K562 (cell line): Measurements from ENCODE around the gene ELAC1. TPM values are rescaled to one million over a fixed set of nuclear protein-coding genes. Genes with fewer than 3 reads are reported as not detected.

Experiments
- ATAC-seq: fragments of 200-7000 bp; cut with Tn5 transposase; 3 replicates; pipeline ENCODE4 v1.9.1; 2020; ENCODE audit warnings: moderate library complexity
- BruUV-seq: library from RNA; stranded (reverse); fragments of 400-500 nt; replicated peaks from 2 replicates; lab custom pipeline; 2021; lab: Mats Ljungman, UMichigan
- CTCF ChIA-PET: fragments of 300-600 bp; formaldehyde crosslinking; extraction: SDS; loops from one replicate; lab custom pipeline; 2021; ENCODE audit warnings: low intra/inter-chr PET ratio; lab: Yijun Ruan, JAX
- POLR2A ChIA-PET: fragments of 300-600, 350-650 bp; sonication (Branson Sonifier 250); formaldehyde crosslinking; extraction: SDS; loops from one replicate; lab custom pipeline; 2021; ENCODE audit warnings: antibody characterized with exemption, inconsistent platforms; lab: Yijun Ruan, JAX
- DNase-seq, 4 experiments: peaks; one replicate each; pipeline versions ENCODE4 v3.0.0 to v3.0.0-alpha.2; 2011 to 2018; ENCODE audit warnings: low spot score in 3 of 4, mixed read lengths in 3 of 4; ENCODE audit errors: extremely low read depth in 1 of 4
- FAIRE-seq: peaks from 2 replicates; lab custom pipeline; 2011; peaks lifted over from hg19 to GRCh38; lab: Jason Lieb, UNC
- H2AFZ ChIP-seq: 2 replicates; pipeline ENCODE4 v1.6.0; 2011; ENCODE audit warnings: low read depth, low read length, control low read depth, inconsistent platforms
- H3K27ac ChIP-seq: fragments of 200-600 bp; 3 replicates; pipeline ENCODE4 v1.8.0; 2011; ENCODE audit warnings: low read depth, mild to moderate bottlenecking, control low read depth, inconsistent platforms, low read length, moderate library complexity, mixed read lengths; ENCODE audit errors: extremely low read depth
- H3K27me3 ChIP-seq, 2 experiments: fragments of 300-600 bp in 1 of 2; 2 replicates in 1 of 2; 3 replicates in 1 of 2; pipeline versions ENCODE4 v1.6.0 to v1.8.0; 2011; ENCODE audit warnings: inconsistent platforms in 2 of 2, low read length in 2 of 2, mild to moderate bottlenecking in 1 of 2, mixed read lengths in 1 of 2, moderate library complexity in 1 of 2; ENCODE audit not compliant: control insufficient read depth in 2 of 2, insufficient read depth in 2 of 2
- H3K36me3 ChIP-seq: fragments of 300-600 bp; 3 replicates; pipeline ENCODE4 v1.8.0; 2011; ENCODE audit warnings: mild to moderate bottlenecking, low read length, inconsistent platforms; ENCODE audit not compliant: control insufficient read depth, insufficient read depth
- H3K4me1 ChIP-seq, 2 experiments: fragments of 200-600 bp in 1 of 2; replicated peaks in 1 of 2; 2 replicates in 1 of 2; 3 replicates in 1 of 2; pipeline versions ENCODE4 v1.5.1 to v1.8.0; 2011; ENCODE audit warnings: inconsistent platforms in 2 of 2, low read length in 2 of 2, mild to moderate bottlenecking in 1 of 2, mixed read lengths in 1 of 2, moderate library complexity in 1 of 2; ENCODE audit not compliant: control insufficient read depth in 2 of 2, insufficient read depth in 2 of 2
- H3K4me2 ChIP-seq: 2 replicates; pipeline ENCODE4 v1.6.1; 2011; ENCODE audit warnings: low read length, control low read depth, inconsistent platforms, mixed read lengths; ENCODE audit not compliant: insufficient read depth
- H3K4me3 ChIP-seq: fragments of 200-600 bp; sonication (generic), shearing (Covaris generic); 2 replicates; pipeline ENCODE4 v1.5.1; 2016; ENCODE audit warnings: control low read depth, inconsistent platforms
- H3K79me2 ChIP-seq: fragments of 200-600 bp; 3 replicates; pipeline ENCODE4 v1.8.0; 2011; ENCODE audit warnings: low read length, inconsistent platforms; ENCODE audit not compliant: control insufficient read depth, insufficient read depth
- H3K9ac ChIP-seq, 2 experiments: 2 replicates each; pipeline versions ENCODE4 v1.6.0 to v1.6.1; 2011; ENCODE audit warnings: low read depth in 2 of 2, low read length in 2 of 2, control low read depth in 1 of 2, inconsistent platforms in 1 of 2, mild to moderate bottlenecking in 1 of 2, mixed read lengths in 1 of 2; ENCODE audit not compliant: insufficient read depth in 1 of 2
- H3K9me1 ChIP-seq: one replicate; pipeline ENCODE4 v1.6.0; 2011; ENCODE audit warnings: inconsistent platforms, mild to moderate bottlenecking, low read length, moderate library complexity; ENCODE audit not compliant: control insufficient read depth, insufficient read depth
- H3K9me3 ChIP-seq: replicated peaks from 2 replicates; pipeline ENCODE4 v1.5.1; 2011; ENCODE audit warnings: low read depth, low read length, inconsistent platforms; ENCODE audit not compliant: control insufficient read depth, insufficient read depth
- H4K20me1 ChIP-seq: replicated peaks from 2 replicates; pipeline ENCODE4 v1.6.1; 2011; ENCODE audit warnings: low read length, inconsistent platforms, mixed read lengths; ENCODE audit not compliant: control insufficient read depth, insufficient read depth
- AFF1 ChIP-seq, 2 experiments: fragments of 450-650 bp; IDR thresholded peaks; 2 replicates each; pipeline ENCODE4 v1.6.1; 2018; ENCODE audit warnings: mild to moderate bottlenecking in 2 of 2, low read depth in 1 of 2; ENCODE audit not compliant: partially characterized antibody in 2 of 2
- BACH1 ChIP-seq: fragments of 200-800 bp; sonication (Bioruptor generic); IDR thresholded peaks from 2 replicates; pipeline ENCODE4 v1.6.1; 2016; ENCODE audit warnings: missing genetic modification characterization, missing compliant biosample characterization
- CBX3 ChIP-seq, 2 experiments: IDR thresholded peaks; 1 replicate in 1 of 2; 2 replicates in 1 of 2; pipeline ENCODE4 v1.6.1; 2012; ENCODE audit warnings: inconsistent platforms in 2 of 2, low read length in 2 of 2, borderline replicate concordance in 1 of 2, control low read depth in 1 of 2
- CTBP1 ChIP-seq: fragments of 450-650 bp; IDR thresholded peaks from 2 replicates; pipeline ENCODE4 v1.6.1; 2016; ENCODE audit warnings: borderline replicate concordance
- HCFC1 ChIP-seq: IDR thresholded peaks from 2 replicates; pipeline ENCODE4 v1.6.1; 2012; ENCODE audit warnings: low read depth, low read length, improper control_type of control experiment
- IRF1 ChIP-seq: sonication (generic); formaldehyde crosslinking; IDR thresholded peaks from 2 replicates; pipeline ENCODE4 v1.8.0; 2022; ENCODE audit warnings: missing genetic modification reagents, mild to moderate bottlenecking, borderline replicate concordance
- NCOA6 ChIP-seq: fragments of 450-650 bp; IDR thresholded peaks from 2 replicates; pipeline ENCODE4 v1.6.1; 2017; ENCODE audit warnings: mild to moderate bottlenecking
- NR1H2 ChIP-seq: sonication (generic); formaldehyde crosslinking; IDR thresholded peaks from 2 replicates; pipeline ENCODE4 v1.4.0; 2020; ENCODE audit warnings: mild to moderate bottlenecking, missing genetic modification reagents
- PATZ1 ChIP-seq: fragments of 250-450 bp; sonication (Bioruptor Pico); IDR thresholded peaks from 2 replicates; pipeline ENCODE4 v1.5.0; 2020; ENCODE audit warnings: mild to moderate bottlenecking, borderline replicate concordance
- PML ChIP-seq: IDR thresholded peaks from 2 replicates; pipeline ENCODE4 v1.6.1; 2012; ENCODE audit warnings: low read length, inconsistent platforms
- SNIP1 ChIP-seq: fragments of 450-650 bp; IDR thresholded peaks from 2 replicates; pipeline ENCODE4 v1.7.1; 2017; ENCODE audit warnings: low read depth, mild to moderate bottlenecking
- TCFL5 ChIP-seq: fragments of 250-450 bp; sonication (Bioruptor Pico); conservative IDR thresholded peaks from 2 replicates; pipeline ENCODE4 v1.6.1; 2021; ENCODE audit warnings: mild to moderate bottlenecking, moderate library complexity, matching md5 sums
- TRIM24 ChIP-seq, 2 experiments: fragments of 450-650 bp; IDR thresholded peaks; 2 replicates each; pipeline ENCODE4 v1.6.1; 2016
- ZFPM2 ChIP-seq: fragments of 250-450 bp; sonication (Bioruptor Pico); IDR thresholded peaks from 2 replicates; pipeline ENCODE4 v1.5.1; 2022; ENCODE audit warnings: mild to moderate bottlenecking
- ZNF280A ChIP-seq: fragments of 450-650 bp; IDR thresholded peaks from 2 replicates; pipeline ENCODE4 v1.6.1; 2018; ENCODE audit warnings: mild to moderate bottlenecking, low read depth; ENCODE audit not compliant: partially characterized antibody
- ZNF57 ChIP-seq: fragments of 450-650 bp; formaldehyde crosslinking; IDR thresholded peaks from 2 replicates; pipeline ENCODE4 v1.4.0; 2020; ENCODE audit warnings: mild to moderate bottlenecking, moderate library complexity
- in situ Hi-C: fragments of 300-500 bp; cut with MboI; formaldehyde crosslinking; loops from 4 replicates; pipeline ENCODE4 v1.15.0; 2018; ENCODE audit warnings: inconsistent platforms, mixed read lengths
- intact Hi-C: fragments of 100-400 bp; cut with micrococcal nuclease; formaldehyde crosslinking; loops from 2 replicates; pipeline ENCODE4 v1.14.2; 2022
- polyA plus RNA-seq, 8 experiments: library from polyadenylated mRNA; depleted of rRNA in 4 of 8; stranded (reverse) in 5 of 8; unstranded in 3 of 8; fragments of >200 nt; fragmentation: Nextera tagmentation in 2 of 8; fragmentation: Illumina TruSeq in 1 of 8; extraction: Ambion mirVana in 2 of 8; extraction: Trizol in 1 of 8; gene quantifications; 2 replicates each; pipeline versions ENCODE4 v1.2.1 to v1.2.3, GENCODE V29; 2011 to 2014; ENCODE audit warnings: inconsistent platforms in 1 of 8, missing spikeins in 1 of 8
- total RNA-seq, 7 experiments: library from RNA; depleted of rRNA in 6 of 7; stranded (reverse); fragments of >200 nt in 6 of 7; fragmentation: Illumina TruSeq in 2 of 7; extraction: Trizol in 2 of 7; gene quantifications; 2 replicates each; pipeline versions ENCODE4 v1.2.1 to v1.2.3, GENCODE V29; 2011 to 2021; ENCODE audit warnings: low replicate concordance in 1 of 7

ELAC1 gene
- total and polyA plus RNA-seq, 9 of the 15 experiments (the other 6 are each of a cell fraction or from before 2014, with no cell fraction given), result 3.7 to 7.7 (median 4.9) TPM

- H3K4me3 ChIP-seq, result no peak overlapping the region
- intact Hi-C loops (no loop called here), in situ Hi-C loops (no loop called here)
- peaks cover 8% of the 10 kb centered on the region for H3K9me3 ChIP-seq
- no peak overlapping the region for H2AFZ ChIP-seq
- peaks cover 34% of the 10 kb centered on the region; the same call in 2 of the 3 replicates for H3K36me3 ChIP-seq
- FAIRE-seq (no peak), ATAC-seq (no peak), DNase-seq (no peak)
- no peak overlapping the region for H3K4me2 ChIP-seq
- no peaks in the 10 kb centered on the region for H3K9me1 ChIP-seq
- H4K20me1 ChIP-seq, result no peaks in the 10 kb centered on the region
- ChIA-PET POLR2A (no interaction called here), CTCF (no interaction called here)
- H3K4me1 ChIP-seq, result no peaks in the 10 kb centered on the region; a peak in 1 of 5 replicates
- H3K27ac ChIP-seq, result no peak overlapping the region
- H3K9ac ChIP-seq, result no peak overlapping the region
- no TSS peak for BruUV-seq
- no peaks in the 10 kb centered on the region for H3K27me3 ChIP-seq
- H3K79me2 ChIP-seq, result no peaks in the 10 kb centered on the region
- TF ChIP-seq CTBP1 (no peak), ZNF57 (CRISPR knock-in tag) (no peak), NCOA6 (no peak), HCFC1 (no peak), TRIM24 (IDR thresholded peaks at IDR 0.05) (peak in 1 of 2 experiments; percentile 30; a peak in 1 of 4 replicates), BACH1 (no peak), PML (no peak), CBX3 (IDR thresholded peaks at IDR 0.05; ENCODE audit: borderline replicate concordance in 1 of 2, low read length in 2 of 2) (peak in 1 of 2 experiments; percentile 94; a peak in 2 of 3 replicates), PATZ1 (CRISPR knock-in tag) (no peak), IRF1 (CRISPR knock-in tag) (no peak), NR1H2 (CRISPR knock-in tag) (no peak), SNIP1 (no peak), TCFL5 (CRISPR knock-in tag) (no peak), ZFPM2 (CRISPR knock-in tag) (no peak), AFF1 (IDR thresholded peaks at IDR 0.05; ENCODE audit: low read depth in 1 of 2, partially characterized antibody in 2 of 2) (no peak), ZNF280A (peak; percentile 23)
These were observed 41.3 kb upstream of the ELAC1 start for GRCh38 chr18:50926521-50926920.
